ENCODE results near the gene MRFAP1.

The MRFAP1 gene

GRCh38 chr4:6618386-6619115, 21.9 kb upstream of the MRFAP1 start:
- TF ChIP-seq CTCF (IDR thresholded peaks at IDR 0.05; ENCODE audit: low read depth, low read length): no peak

GRCh38 chr4:6619116-6619465, 21.4 kb upstream of the MRFAP1 start:
- no peak for TF ChIP-seq CTCF (IDR thresholded peaks at IDR 0.05; ENCODE audit: low read depth, low read length)
- no peak overlapping the region for H3K4me3 ChIP-seq (ENCODE audit: low read depth, low read length)

More at GRCh38 chr4:6618386-6619115, 21.9 kb upstream of the MRFAP1 start:
- H3K4me3 ChIP-seq (ENCODE audit: low read depth, low read length): no peak overlapping the region

GRCh38 chr4:6619466-6620255, 20.8 kb upstream of the MRFAP1 start:
- TF ChIP-seq CTCF (IDR thresholded peaks at IDR 0.05; ENCODE audit: low read depth, low read length): no peak
- no peak overlapping the region for H3K4me3 ChIP-seq (ENCODE audit: low read depth, low read length)

GRCh38 chr4:6620296-6620695, 20.2 kb upstream of the MRFAP1 start:
- H3K4me3 ChIP-seq (ENCODE audit: low read depth, low read length): no peak overlapping the region
- no peak for TF ChIP-seq CTCF (IDR thresholded peaks at IDR 0.05; ENCODE audit: low read depth, low read length)

- TF ChIP-seq CTCF (IDR thresholded peaks at IDR 0.05; ENCODE audit: low read depth, low read length): no peak
Measured at GRCh38 chr4:6620891-6621555, 19.5 kb upstream of the MRFAP1 start.

GRCh38 chr4:6621556-6621927, 18.9 kb upstream of the MRFAP1 start:
- TF ChIP-seq CTCF (IDR thresholded peaks at IDR 0.05; ENCODE audit: low read depth, low read length): no peak
- no peak overlapping the region for H3K4me3 ChIP-seq (ENCODE audit: low read depth, low read length)

More at GRCh38 chr4:6620891-6621555, 19.5 kb upstream of the MRFAP1 start:
- no peak overlapping the region for H3K4me3 ChIP-seq (ENCODE audit: low read depth, low read length)

- TF ChIP-seq CTCF (IDR thresholded peaks at IDR 0.05; ENCODE audit: low read depth, low read length): no peak
Measured at GRCh38 chr4:6622744-6623143, 17.7 kb upstream of the MRFAP1 start.

More at GRCh38 chr4:6622744-6623143, 17.7 kb upstream of the MRFAP1 start:
- H3K4me3 ChIP-seq (ENCODE audit: low read depth, low read length): no peak overlapping the region
